ENCODE data around the gene PLA2G4A. TPM values are rescaled to one million over a fixed set of nuclear protein-coding genes. Genes with fewer than 3 reads are reported as not detected.

The PLA2G4A gene
- total RNA-seq, 1 donor from 2014 or later = 2.8 TPM

- no peak overlapping the region for H3K27ac Mint-ChIP-seq
- H3K36me3 Mint-ChIP-seq = peaks cover 4% of the 10 kb centered on the region
- no peak for TF ChIP-seq CTCF (conservative IDR thresholded peaks at IDR 0.05)
- peaks cover 14% of the 10 kb centered on the region for H3K4me1 Mint-ChIP-seq (ENCODE audit: unreplicated experiment)
- DNase-seq (ENCODE audit: extremely low spot score, unreplicated experiment) = no peak
- no peak overlapping the region for H3K4me3 Mint-ChIP-seq
- peaks cover 3% of the 10 kb centered on the region for H3K27me3 Mint-ChIP-seq
- H3K9me3 Mint-ChIP-seq = peaks cover 4% of the 10 kb centered on the region
Measured at GRCh38 chr1:186980400-186980799, 151.7 kb downstream of the PLA2G4A start.

- no peak for DNase-seq (ENCODE audit: extremely low spot score, unreplicated experiment)
- Mint-ChIP-seq H3K27me3 (peaks cover 14% of the 10 kb centered on the region), H3K9me3 (peaks cover 4% of the 10 kb centered on the region), H3K36me3 (peaks cover 4% of the 10 kb centered on the region), H3K4me1 (ENCODE audit: unreplicated experiment) (no peaks in the 10 kb centered on the region), H3K27ac (no peak overlapping the region), H3K4me3 (no peak overlapping the region)
- TF ChIP-seq CTCF (conservative IDR thresholded peaks at IDR 0.05) = no peak
Measured at GRCh38 chr1:186982116-186982515, 153.4 kb downstream of the PLA2G4A start.

GRCh38 chr1:186983327-186983726 is 154.6 kb downstream of the PLA2G4A start:
- Mint-ChIP-seq H3K36me3 (peaks cover 4% of the 10 kb centered on the region), H3K4me3 (no peak overlapping the region), H3K4me1 (ENCODE audit: unreplicated experiment) (no peaks in the 10 kb centered on the region), H3K27me3 (peaks cover 17% of the 10 kb centered on the region), H3K9me3 (peaks cover 4% of the 10 kb centered on the region), H3K27ac (no peak overlapping the region)
- TF ChIP-seq CTCF (conservative IDR thresholded peaks at IDR 0.05) = no peak
- no peak for DNase-seq (ENCODE audit: extremely low spot score, unreplicated experiment)

GRCh38 chr1:186984959-186985358 is 156.2 kb downstream of the PLA2G4A start:
- peaks cover 17% of the 10 kb centered on the region for H3K27me3 Mint-ChIP-seq
- H3K36me3 Mint-ChIP-seq = peaks cover 4% of the 10 kb centered on the region
- no peaks in the 10 kb centered on the region for H3K4me1 Mint-ChIP-seq (ENCODE audit: unreplicated experiment)
- TF ChIP-seq CTCF (conservative IDR thresholded peaks at IDR 0.05) = no peak
- peaks cover 4% of the 10 kb centered on the region for H3K9me3 Mint-ChIP-seq
- DNase-seq (ENCODE audit: extremely low spot score, unreplicated experiment) = no peak
- peak overlapping the region; percentile 48 for H3K27ac Mint-ChIP-seq
- H3K4me3 Mint-ChIP-seq = no peak overlapping the region

GRCh38 chr1:186985889-186986491 is 157.2 kb downstream of the PLA2G4A start:
- H3K27me3 Mint-ChIP-seq = peaks cover 17% of the 10 kb centered on the region
- H3K4me3 Mint-ChIP-seq = no peak overlapping the region
- H3K36me3 Mint-ChIP-seq = no peaks in the 10 kb centered on the region
- H3K9me3 Mint-ChIP-seq = no peaks in the 10 kb centered on the region
- DNase-seq (ENCODE audit: extremely low spot score, unreplicated experiment) = no peak
- TF ChIP-seq CTCF (conservative IDR thresholded peaks at IDR 0.05) = peak; percentile 91
- H3K4me1 Mint-ChIP-seq (ENCODE audit: unreplicated experiment) = no peaks in the 10 kb centered on the region
- no peak overlapping the region for H3K27ac Mint-ChIP-seq

GRCh38 chr1:186987065-186987464 is 158.3 kb downstream of the PLA2G4A start:
- DNase-seq (ENCODE audit: extremely low spot score, unreplicated experiment) = no peak
- H3K9me3 Mint-ChIP-seq = no peaks in the 10 kb centered on the region
- no peaks in the 10 kb centered on the region for H3K36me3 Mint-ChIP-seq
- H3K4me3 Mint-ChIP-seq = no peak overlapping the region
- no peaks in the 10 kb centered on the region for H3K4me1 Mint-ChIP-seq (ENCODE audit: unreplicated experiment)
- no peak for TF ChIP-seq CTCF (conservative IDR thresholded peaks at IDR 0.05)
- peaks cover 17% of the 10 kb centered on the region for H3K27me3 Mint-ChIP-seq
- no peak overlapping the region for H3K27ac Mint-ChIP-seq
